K562 (cell line): Measurements from ENCODE around the gene CACNA2D2. TPM values are rescaled to one million over a fixed set of nuclear protein-coding genes. Genes with fewer than 3 reads are reported as not detected.
A peak's percentile ranks its signal among the peaks of the same experiment; 100 is the strongest.

Source experiments
- ATAC-seq: fragments of 200-7000 bp; cut with Tn5 transposase; 3 replicates; pipeline ENCODE4 v1.9.1; 2020; ENCODE audit warnings: moderate library complexity
- BruUV-seq: library from RNA; stranded (reverse); fragments of 400-500 nt; replicated peaks from 2 replicates; lab custom pipeline; 2021; lab: Mats Ljungman, UMichigan
- CTCF ChIA-PET: fragments of 300-600 bp; formaldehyde crosslinking; extraction: SDS; loops from one replicate; lab custom pipeline; 2021; ENCODE audit warnings: low intra/inter-chr PET ratio; lab: Yijun Ruan, JAX
- POLR2A ChIA-PET: fragments of 300-600, 350-650 bp; sonication (Branson Sonifier 250); formaldehyde crosslinking; extraction: SDS; loops from one replicate; lab custom pipeline; 2021; ENCODE audit warnings: antibody characterized with exemption, inconsistent platforms; lab: Yijun Ruan, JAX
- DNase-seq, 4 experiments: peaks; one replicate each; pipeline versions ENCODE4 v3.0.0 to v3.0.0-alpha.2; 2011 to 2018; ENCODE audit warnings: low spot score in 3 of 4, mixed read lengths in 3 of 4; ENCODE audit errors: extremely low read depth in 1 of 4
- FAIRE-seq: peaks from 2 replicates; lab custom pipeline; 2011; peaks lifted over from hg19 to GRCh38; lab: Jason Lieb, UNC
- H2AFZ ChIP-seq: 2 replicates; pipeline ENCODE4 v1.6.0; 2011; ENCODE audit warnings: low read depth, low read length, control low read depth, inconsistent platforms
- H3K27ac ChIP-seq: fragments of 200-600 bp; 3 replicates; pipeline ENCODE4 v1.8.0; 2011; ENCODE audit warnings: low read depth, mild to moderate bottlenecking, control low read depth, inconsistent platforms, low read length, moderate library complexity, mixed read lengths; ENCODE audit errors: extremely low read depth
- H3K27me3 ChIP-seq, 2 experiments: fragments of 300-600 bp in 1 of 2; 2 replicates in 1 of 2; 3 replicates in 1 of 2; pipeline versions ENCODE4 v1.6.0 to v1.8.0; 2011; ENCODE audit warnings: inconsistent platforms in 2 of 2, low read length in 2 of 2, mild to moderate bottlenecking in 1 of 2, mixed read lengths in 1 of 2, moderate library complexity in 1 of 2; ENCODE audit not compliant: control insufficient read depth in 2 of 2, insufficient read depth in 2 of 2
- H3K36me3 ChIP-seq: fragments of 300-600 bp; 3 replicates; pipeline ENCODE4 v1.8.0; 2011; ENCODE audit warnings: mild to moderate bottlenecking, low read length, inconsistent platforms; ENCODE audit not compliant: control insufficient read depth, insufficient read depth
- H3K4me1 ChIP-seq, 2 experiments: fragments of 200-600 bp in 1 of 2; replicated peaks in 1 of 2; 2 replicates in 1 of 2; 3 replicates in 1 of 2; pipeline versions ENCODE4 v1.5.1 to v1.8.0; 2011; ENCODE audit warnings: inconsistent platforms in 2 of 2, low read length in 2 of 2, mild to moderate bottlenecking in 1 of 2, mixed read lengths in 1 of 2, moderate library complexity in 1 of 2; ENCODE audit not compliant: control insufficient read depth in 2 of 2, insufficient read depth in 2 of 2
- H3K4me2 ChIP-seq: 2 replicates; pipeline ENCODE4 v1.6.1; 2011; ENCODE audit warnings: low read length, control low read depth, inconsistent platforms, mixed read lengths; ENCODE audit not compliant: insufficient read depth
- H3K4me3 ChIP-seq: fragments of 200-600 bp; sonication (generic), shearing (Covaris generic); 2 replicates; pipeline ENCODE4 v1.5.1; 2016; ENCODE audit warnings: control low read depth, inconsistent platforms
- H3K79me2 ChIP-seq: fragments of 200-600 bp; 3 replicates; pipeline ENCODE4 v1.8.0; 2011; ENCODE audit warnings: low read length, inconsistent platforms; ENCODE audit not compliant: control insufficient read depth, insufficient read depth
- H3K9ac ChIP-seq, 2 experiments: 2 replicates each; pipeline versions ENCODE4 v1.6.0 to v1.6.1; 2011; ENCODE audit warnings: low read depth in 2 of 2, low read length in 2 of 2, control low read depth in 1 of 2, inconsistent platforms in 1 of 2, mild to moderate bottlenecking in 1 of 2, mixed read lengths in 1 of 2; ENCODE audit not compliant: insufficient read depth in 1 of 2
- H3K9me1 ChIP-seq: one replicate; pipeline ENCODE4 v1.6.0; 2011; ENCODE audit warnings: inconsistent platforms, mild to moderate bottlenecking, low read length, moderate library complexity; ENCODE audit not compliant: control insufficient read depth, insufficient read depth
- H3K9me3 ChIP-seq: replicated peaks from 2 replicates; pipeline ENCODE4 v1.5.1; 2011; ENCODE audit warnings: low read depth, low read length, inconsistent platforms; ENCODE audit not compliant: control insufficient read depth, insufficient read depth
- H4K20me1 ChIP-seq: replicated peaks from 2 replicates; pipeline ENCODE4 v1.6.1; 2011; ENCODE audit warnings: low read length, inconsistent platforms, mixed read lengths; ENCODE audit not compliant: control insufficient read depth, insufficient read depth
- CBFB ChIP-seq: sonication (generic); formaldehyde crosslinking; IDR thresholded peaks from 2 replicates; pipeline ENCODE4 v1.4.0; 2020; ENCODE audit warnings: mild to moderate bottlenecking, missing genetic modification reagents
- EP400 ChIP-seq: fragments of 450-650 bp; IDR thresholded peaks from 2 replicates; pipeline ENCODE4 v1.6.1; 2017; ENCODE audit warnings: antibody characterized with exemption, mild to moderate bottlenecking, moderate library complexity
- ERF ChIP-seq: fragments of 450-650 bp; formaldehyde crosslinking; IDR thresholded peaks from 2 replicates; pipeline ENCODE4 v1.4.0; 2020; ENCODE audit warnings: mild to moderate bottlenecking, mixed read lengths
- GABPB1 ChIP-seq: sonication (generic); formaldehyde crosslinking; IDR thresholded peaks from 2 replicates; pipeline ENCODE4 v1.8.0; 2022; ENCODE audit warnings: mild to moderate bottlenecking, missing genetic modification reagents
- ZBTB7A ChIP-seq: IDR thresholded peaks from 2 replicates; pipeline ENCODE4 v1.6.1; 2011; ENCODE audit warnings: low read depth, mild to moderate bottlenecking, low read length, moderate library complexity, borderline replicate concordance; ENCODE audit not compliant: control insufficient read depth
- WGBS: fragments of 100-300 bp; shearing (Covaris generic); methylation state at CpG from one replicate; pipeline ENCODE4 v1.1.6; 2016; ENCODE audit warnings: low coverage, mixed read lengths; ENCODE audit not compliant: insufficient coverage; ENCODE audit errors: missing lambda C conversion rate; 5-methylcytosine and 5-hydroxymethylcytosine counted together
- in situ Hi-C: fragments of 300-500 bp; cut with MboI; formaldehyde crosslinking; loops from 4 replicates; pipeline ENCODE4 v1.15.0; 2018; ENCODE audit warnings: inconsistent platforms, mixed read lengths
- intact Hi-C: fragments of 100-400 bp; cut with micrococcal nuclease; formaldehyde crosslinking; loops from 2 replicates; pipeline ENCODE4 v1.14.2; 2022
- polyA plus RNA-seq, 8 experiments: library from polyadenylated mRNA; depleted of rRNA in 4 of 8; stranded (reverse) in 5 of 8; unstranded in 3 of 8; fragments of >200 nt; fragmentation: Nextera tagmentation in 2 of 8; fragmentation: Illumina TruSeq in 1 of 8; extraction: Ambion mirVana in 2 of 8; extraction: Trizol in 1 of 8; gene quantifications; 2 replicates each; pipeline versions ENCODE4 v1.2.1 to v1.2.3, GENCODE V29; 2011 to 2014; ENCODE audit warnings: inconsistent platforms in 1 of 8, missing spikeins in 1 of 8
- total RNA-seq, 7 experiments: library from RNA; depleted of rRNA in 6 of 7; stranded (reverse); fragments of >200 nt in 6 of 7; fragmentation: Illumina TruSeq in 2 of 7; extraction: Trizol in 2 of 7; gene quantifications; 2 replicates each; pipeline versions ENCODE4 v1.2.1 to v1.2.3, GENCODE V29; 2011 to 2021; ENCODE audit warnings: low replicate concordance in 1 of 7
- TF ChIP-seq, protein P1 (sequence below): fragments of 200-800 bp; sonication (Bioruptor generic); IDR thresholded peaks from 2 replicates; pipeline ENCODE4 v1.6.1; 2017; ENCODE audit warnings: missing genetic modification characterization, missing compliant biosample characterization
- TF ChIP-seq, protein P2 (sequence below), 2 experiments: IDR thresholded peaks; 2 replicates each; pipeline ENCODE4 v1.6.1; 2011; ENCODE audit warnings: borderline replicate concordance in 1 of 2, control low read depth in 1 of 2, low read depth in 1 of 2, low read length in 1 of 2, mild to moderate bottlenecking in 1 of 2, mixed read lengths in 1 of 2, moderate library complexity in 1 of 2; ENCODE audit not compliant: insufficient read depth in 1 of 2, insufficient read length in 1 of 2, poor library complexity in 1 of 2, severe bottlenecking in 1 of 2; ENCODE audit errors: extremely low read depth in 1 of 2
- TF ChIP-seq, protein P3 (sequence below): sonication (generic); formaldehyde crosslinking; IDR thresholded peaks from 2 replicates; pipeline ENCODE4 v1.8.0; 2022; ENCODE audit warnings: missing genetic modification reagents, mild to moderate bottlenecking, moderate library complexity, borderline replicate concordance
- TF ChIP-seq, protein P4 (sequence below), 3 experiments: fragments of 200-800 bp in 1 of 3; fragments of 250-450 bp in 1 of 3; fragments of 450-650 bp in 1 of 3; sonication (Bioruptor Pico) in 1 of 3; sonication (Bioruptor generic) in 1 of 3; formaldehyde crosslinking in 1 of 3; IDR thresholded peaks; 2 replicates each; pipeline versions ENCODE4 v1.6.1 to v1.8.0; 2016 to 2022; ENCODE audit warnings: mild to moderate bottlenecking in 2 of 3, missing genetic modification characterization in 2 of 3, missing compliant biosample characterization in 1 of 3, moderate library complexity in 1 of 3

The CACNA2D2 gene
- total and polyA plus RNA-seq, 9 of the 15 experiments (the other 6 are each of a cell fraction or from before 2014, with no cell fraction given), result 0.11 to 0.58 (median 0.36) TPM; not detected in 2

- Histone ChIP-seq H2AFZ (peak overlapping the region; percentile 84), H3K4me2 (peak overlapping the region; percentile 68), H4K20me1 (no peaks in the 10 kb centered on the region), H3K9ac (peak overlapping the region; percentile 25 to 92; a peak in 3 of 4 replicates), H3K9me3 (no peaks in the 10 kb centered on the region), H3K9me1 (no peaks in the 10 kb centered on the region), H3K4me1 (peaks cover 5 to 27% of the 10 kb centered on the region in 2 experiments; a peak in 4 of 5 replicates), H3K36me3 (no peaks in the 10 kb centered on the region), H3K79me2 (no peaks in the 10 kb centered on the region), H3K4me3 (peak overlapping the region; percentile 39)
- peak in 3 of 4 experiments; percentile 30 to 40 (median 35) for DNase-seq
- no peak for FAIRE-seq
- ChIA-PET CTCF (no interaction called here), POLR2A (interaction anchor here (0.6 to 1.0 kb wide), 2 partner anchors 11 to 88 kb away, joined by 3 to 4 read pairs; no protein-coding TSS in a partner anchor)
- in situ Hi-C loops, result no loop called here
- WGBS, result no CpG with 5 or more reads among the region's 48 CpGs
- TF ChIP-seq EP400, result no peak
- TF ChIP-seq, protein P1, sequence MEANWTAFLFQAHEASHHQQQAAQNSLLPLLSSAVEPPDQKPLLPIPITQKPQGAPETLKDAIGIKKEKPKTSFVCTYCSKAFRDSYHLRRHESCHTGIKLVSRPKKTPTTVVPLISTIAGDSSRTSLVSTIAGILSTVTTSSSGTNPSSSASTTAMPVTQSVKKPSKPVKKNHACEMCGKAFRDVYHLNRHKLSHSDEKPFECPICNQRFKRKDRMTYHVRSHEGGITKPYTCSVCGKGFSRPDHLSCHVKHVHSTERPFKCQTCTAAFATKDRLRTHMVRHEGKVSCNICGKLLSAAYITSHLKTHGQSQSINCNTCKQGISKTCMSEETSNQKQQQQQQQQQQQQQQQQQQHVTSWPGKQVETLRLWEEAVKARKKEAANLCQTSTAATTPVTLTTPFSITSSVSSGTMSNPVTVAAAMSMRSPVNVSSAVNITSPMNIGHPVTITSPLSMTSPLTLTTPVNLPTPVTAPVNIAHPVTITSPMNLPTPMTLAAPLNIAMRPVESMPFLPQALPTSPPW (CRISPR knock-in tag), result peak; percentile 38; the same call in 1 of the 2 replicates
- TF ChIP-seq, protein P2, sequence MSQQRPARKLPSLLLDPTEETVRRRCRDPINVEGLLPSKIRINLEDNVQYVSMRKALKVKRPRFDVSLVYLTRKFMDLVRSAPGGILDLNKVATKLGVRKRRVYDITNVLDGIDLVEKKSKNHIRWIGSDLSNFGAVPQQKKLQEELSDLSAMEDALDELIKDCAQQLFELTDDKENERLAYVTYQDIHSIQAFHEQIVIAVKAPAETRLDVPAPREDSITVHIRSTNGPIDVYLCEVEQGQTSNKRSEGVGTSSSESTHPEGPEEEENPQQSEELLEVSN (IDR thresholded peaks at IDR 0.05; ENCODE audit: borderline replicate concordance in 1 of 2, extremely low read depth in 1 of 2, insufficient read depth in 1 of 2, insufficient read length in 1 of 2, low read depth in 1 of 2, low read length in 1 of 2, poor library complexity in 1 of 2, severe bottlenecking in 1 of 2), result peak in 1 of 2 experiments; percentile 40
- TF ChIP-seq CBFB (CRISPR knock-in tag), result no peak
- TF ChIP-seq, protein P3, sequence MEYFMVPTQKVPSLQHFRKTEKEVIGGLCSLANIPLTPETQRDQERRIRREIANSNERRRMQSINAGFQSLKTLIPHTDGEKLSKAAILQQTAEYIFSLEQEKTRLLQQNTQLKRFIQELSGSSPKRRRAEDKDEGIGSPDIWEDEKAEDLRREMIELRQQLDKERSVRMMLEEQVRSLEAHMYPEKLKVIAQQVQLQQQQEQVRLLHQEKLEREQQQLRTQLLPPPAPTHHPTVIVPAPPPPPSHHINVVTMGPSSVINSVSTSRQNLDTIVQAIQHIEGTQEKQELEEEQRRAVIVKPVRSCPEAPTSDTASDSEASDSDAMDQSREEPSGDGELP (CRISPR knock-in tag), result peak; percentile 28; the same call in 1 of the 2 replicates
- TF ChIP-seq ERF (CRISPR knock-in tag), result no peak
- TF ChIP-seq, protein P4, sequence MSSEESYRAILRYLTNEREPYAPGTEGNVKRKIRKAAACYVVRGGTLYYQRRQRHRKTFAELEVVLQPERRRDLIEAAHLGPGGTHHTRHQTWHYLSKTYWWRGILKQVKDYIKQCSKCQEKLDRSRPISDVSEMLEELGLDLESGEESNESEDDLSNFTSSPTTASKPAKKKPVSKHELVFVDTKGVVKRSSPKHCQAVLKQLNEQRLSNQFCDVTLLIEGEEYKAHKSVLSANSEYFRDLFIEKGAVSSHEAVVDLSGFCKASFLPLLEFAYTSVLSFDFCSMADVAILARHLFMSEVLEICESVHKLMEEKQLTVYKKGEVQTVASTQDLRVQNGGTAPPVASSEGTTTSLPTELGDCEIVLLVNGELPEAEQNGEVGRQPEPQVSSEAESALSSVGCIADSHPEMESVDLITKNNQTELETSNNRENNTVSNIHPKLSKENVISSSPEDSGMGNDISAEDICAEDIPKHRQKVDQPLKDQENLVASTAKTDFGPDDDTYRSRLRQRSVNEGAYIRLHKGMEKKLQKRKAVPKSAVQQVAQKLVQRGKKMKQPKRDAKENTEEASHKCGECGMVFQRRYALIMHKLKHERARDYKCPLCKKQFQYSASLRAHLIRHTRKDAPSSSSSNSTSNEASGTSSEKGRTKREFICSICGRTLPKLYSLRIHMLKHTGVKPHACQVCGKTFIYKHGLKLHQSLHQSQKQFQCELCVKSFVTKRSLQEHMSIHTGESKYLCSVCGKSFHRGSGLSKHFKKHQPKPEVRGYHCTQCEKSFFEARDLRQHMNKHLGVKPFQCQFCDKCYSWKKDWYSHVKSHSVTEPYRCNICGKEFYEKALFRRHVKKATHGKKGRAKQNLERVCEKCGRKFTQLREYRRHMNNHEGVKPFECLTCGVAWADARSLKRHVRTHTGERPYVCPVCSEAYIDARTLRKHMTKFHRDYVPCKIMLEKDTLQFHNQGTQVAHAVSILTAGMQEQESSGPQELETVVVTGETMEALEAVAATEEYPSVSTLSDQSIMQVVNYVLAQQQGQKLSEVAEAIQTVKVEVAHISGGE (CRISPR knock-in tag; IDR thresholded peaks at IDR 0.05), result no peak
- peak; percentile 15; the same call in 1 of the 2 replicates for TF ChIP-seq GABPB1 (CRISPR knock-in tag)
- 0 out of 2 replicates have a peak, but pooled peaks have one; percentile 32 for TF ChIP-seq ZBTB7A
- TF ChIP-seq, all 486 proteins: peak for 5
- intact Hi-C loops, result no loop called here
- BruUV-seq, result no TSS peak
- ATAC-seq, result peak; percentile 61
- Histone ChIP-seq H3K27me3 (no peaks in the 10 kb centered on the region), H3K27ac (no peak overlapping the region)
Observed at GRCh38 chr3:50364573-50365079, 138.8 kb downstream of the CACNA2D2 start.
